NCI-H1436 treated with DMSO at 0.1 percent for 48 hours (cell line): ENCODE measurements around the gene CEP57L1.
"Not testable (repeated sequence)": the region's sequence is repeated elsewhere in the genome, so short reads cannot be mapped to it uniquely, and the experiment has no call there.

ENCODE experiments used
- DNase-seq: peaks from one replicate; lab custom pipeline; 2025; lab: John Stamatoyannopoulos, UW

The CEP57L1 gene

DNA sequence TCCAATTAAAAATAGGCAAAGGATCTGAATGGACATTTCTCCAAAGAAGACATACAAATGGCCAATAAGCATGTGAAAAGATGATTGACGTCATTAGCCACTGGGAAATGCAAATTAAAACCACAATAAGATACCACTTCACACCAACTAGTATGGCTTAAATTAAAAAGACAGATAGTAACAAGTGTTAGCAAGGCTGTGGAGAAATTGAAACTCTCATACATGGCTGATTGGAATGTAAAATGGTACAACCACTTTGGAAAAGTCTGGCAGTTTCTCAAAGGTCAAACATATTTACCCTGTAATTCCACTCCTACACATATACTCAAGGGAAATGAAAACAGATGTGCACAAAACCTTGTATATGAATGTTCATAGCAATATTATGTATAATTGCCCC is 83.6 kb downstream of the CEP57L1 start:
- DNase-seq = no peak

DNA sequence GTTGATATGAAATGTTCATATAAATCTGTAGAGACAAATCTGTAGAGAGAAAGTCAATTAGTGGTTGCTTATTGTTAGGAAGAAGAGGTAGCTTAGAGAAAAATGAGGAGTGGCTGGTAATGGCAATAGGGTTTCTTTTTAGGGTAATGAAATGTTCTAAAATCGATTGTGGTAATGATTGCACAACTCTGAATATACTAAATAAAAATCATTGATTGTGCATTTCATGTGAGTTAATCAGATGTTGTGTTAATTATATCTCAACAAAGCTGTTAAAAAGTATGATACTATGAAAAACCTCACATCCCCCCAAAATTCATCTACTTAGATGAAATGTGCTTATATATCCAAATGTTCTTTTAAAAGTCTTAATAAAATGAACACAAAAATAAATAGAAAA is 84.2 kb downstream of the CEP57L1 start:
- no peak for DNase-seq

DNA sequence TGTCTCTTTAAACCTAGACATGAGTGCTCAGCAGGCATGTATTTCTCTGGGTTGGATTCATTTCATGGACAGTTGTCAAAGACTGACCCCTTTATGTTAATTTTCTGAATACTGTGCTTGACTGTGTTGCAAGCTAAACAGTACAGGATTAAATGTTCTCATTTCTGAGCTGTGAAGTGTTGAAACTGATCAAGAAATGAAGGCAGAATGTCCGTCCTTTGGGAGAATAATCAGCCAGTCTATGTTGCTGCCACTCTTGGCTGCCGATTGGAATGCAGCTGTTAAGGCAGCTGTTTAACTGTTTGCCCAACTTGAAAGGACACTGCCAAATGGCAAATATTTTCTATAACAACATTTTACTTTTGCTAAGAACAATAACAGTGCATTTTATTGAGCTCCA is 87.3 kb downstream of the CEP57L1 start:
- DNase-seq = no peak

- DNase-seq = no peak
Measured at GRCh38 chr6:109183109-109183650, 87.9 kb downstream of the CEP57L1 start.

- DNase-seq = no peak
Measured at GRCh38 chr6:109184638-109185037, 89.3 kb downstream of the CEP57L1 start.

- no peak for DNase-seq
Measured at GRCh38 chr6:109186012-109186411, 90.7 kb downstream of the CEP57L1 start.

- no peak for DNase-seq
Measured at GRCh38 chr6:109187399-109188114, 92.2 kb downstream of the CEP57L1 start.

DNA sequence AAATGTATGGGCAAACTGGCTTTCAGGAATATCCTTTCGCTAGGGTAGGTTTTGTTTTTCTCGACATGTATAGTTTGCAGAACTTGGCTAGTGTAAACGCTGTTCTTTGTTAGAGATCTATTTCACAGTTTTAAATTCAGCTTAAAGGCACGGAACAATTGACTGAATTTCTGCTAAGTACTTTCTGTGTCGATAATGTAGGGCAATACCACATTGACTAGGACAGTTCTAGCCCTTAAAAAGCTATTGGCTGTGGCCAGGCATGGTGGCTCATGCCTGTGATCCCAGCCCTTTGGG is 92.8 kb downstream of the CEP57L1 start:
- DNase-seq = no peak

DNA sequence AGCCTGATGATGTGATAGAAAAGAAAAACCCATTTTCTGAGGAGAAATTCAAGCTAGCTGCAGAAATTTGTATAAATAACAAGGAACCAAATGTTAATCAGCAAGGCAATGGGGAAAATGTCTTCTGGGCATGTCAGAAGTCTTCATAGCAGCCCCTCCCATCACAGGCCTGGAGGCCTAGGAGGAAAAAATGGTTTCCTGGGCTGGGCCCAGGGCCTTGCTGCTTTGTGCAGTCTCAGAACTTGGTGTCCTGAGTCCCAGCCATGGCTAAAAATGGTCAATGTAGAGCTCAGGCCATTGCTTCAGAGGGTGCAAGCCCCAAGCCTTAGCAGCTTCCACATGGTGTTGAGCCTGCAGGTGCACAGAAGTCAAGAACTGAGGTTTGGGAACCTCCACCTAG is 96.1 kb downstream of the CEP57L1 start:
- DNase-seq = not testable (repeated sequence)

DNA sequence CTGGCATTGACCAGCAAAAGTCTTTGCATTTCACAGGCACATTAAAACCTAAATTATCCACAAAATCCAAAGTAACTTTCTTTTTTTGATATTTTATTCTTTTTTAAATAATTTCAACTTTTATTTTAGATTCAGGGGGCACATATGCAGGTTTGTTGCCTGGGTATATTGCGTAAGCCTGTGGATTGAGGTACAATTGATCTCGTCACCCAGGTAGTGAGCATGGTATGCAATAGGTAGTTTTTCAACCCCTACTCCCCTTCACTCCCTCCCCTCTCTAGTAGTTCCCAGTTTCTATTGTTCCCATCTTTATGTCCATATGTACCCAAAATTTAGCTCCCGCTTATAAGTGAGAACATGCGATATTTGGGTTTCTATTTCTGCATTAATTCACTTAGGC is 97.6 kb downstream of the CEP57L1 start:
- DNase-seq = no peak

DNA sequence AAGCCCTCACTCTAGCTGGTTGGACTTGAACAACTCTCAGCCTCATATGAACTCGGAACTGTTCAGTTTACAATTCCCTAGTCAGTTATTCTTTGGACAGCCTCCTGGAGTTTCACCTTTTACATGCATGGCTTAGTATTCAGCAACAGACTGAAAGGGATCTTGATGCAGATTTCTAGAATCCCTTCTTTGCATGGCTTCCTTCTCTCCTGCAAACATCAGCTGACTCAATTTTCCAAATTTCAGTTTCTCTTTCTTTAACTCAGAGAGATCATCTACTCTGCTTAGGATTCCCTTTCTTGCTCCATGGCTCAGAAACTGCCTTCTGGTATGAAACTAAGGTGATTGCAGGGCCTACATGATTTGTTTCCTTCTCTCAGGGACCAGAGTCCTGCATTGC is 99.6 kb downstream of the CEP57L1 start:
- no peak for DNase-seq

GRCh38 chr6:109197061-109197460 is 101.8 kb downstream of the CEP57L1 start:
- no peak for DNase-seq

DNA sequence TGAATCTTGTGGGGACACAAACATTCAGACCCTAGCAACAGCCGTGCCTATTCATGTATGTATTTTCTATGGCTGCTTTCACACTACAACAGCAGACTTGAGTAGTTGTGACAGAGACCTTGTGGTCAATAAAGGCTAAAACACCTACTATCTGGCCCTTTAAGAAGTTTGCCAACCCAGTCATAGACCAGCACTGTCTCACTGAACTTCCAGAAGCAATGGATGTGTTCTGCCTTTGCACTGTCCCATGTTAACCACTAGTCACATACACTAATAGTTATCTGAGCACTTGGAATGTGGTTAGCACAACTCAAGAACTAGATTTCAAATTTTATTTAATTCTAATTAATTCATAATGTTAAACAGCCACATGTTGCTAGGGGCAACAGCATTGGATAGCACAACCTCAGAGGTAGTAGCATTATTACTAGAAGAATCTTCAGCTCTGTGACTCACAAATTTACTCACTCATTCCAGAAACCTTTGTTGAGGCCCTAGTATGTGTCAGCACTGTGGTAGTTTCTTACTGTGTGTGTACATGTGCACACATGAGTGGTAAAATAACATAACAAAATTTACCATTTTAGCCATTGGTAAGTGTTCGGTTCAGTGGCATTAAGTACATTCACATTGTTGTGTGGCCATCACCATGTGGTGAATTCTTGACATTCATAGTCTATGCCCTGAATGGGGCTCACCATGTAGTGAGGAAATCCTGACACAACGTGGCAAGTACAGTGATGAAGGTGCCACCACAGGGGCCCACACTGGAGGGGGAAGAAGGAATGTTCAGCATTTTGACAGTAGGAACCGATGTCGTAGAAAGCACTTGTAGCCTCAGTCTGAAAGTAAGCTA is 107.3 kb downstream of the CEP57L1 start:
- DNase-seq = no peak

DNA sequence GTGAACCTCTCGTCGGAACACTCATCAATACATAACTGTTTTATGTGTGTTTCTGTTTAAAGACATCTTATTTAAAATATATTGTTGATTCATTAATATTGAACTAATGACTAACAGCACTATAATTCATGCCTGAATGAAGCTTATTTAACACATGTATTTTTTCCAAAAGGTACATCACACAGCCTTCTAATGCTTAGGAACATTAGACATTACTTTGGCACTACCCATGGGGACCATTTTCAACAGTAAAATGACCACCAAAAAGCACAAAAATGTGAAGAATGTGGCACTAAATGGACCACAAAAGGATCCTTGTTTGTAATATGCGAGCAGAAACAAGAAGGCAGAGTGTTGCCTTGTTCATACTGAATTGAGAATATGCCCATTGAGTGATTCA is 109.2 kb downstream of the CEP57L1 start:
- no peak for DNase-seq

- no peak for DNase-seq
Measured at GRCh38 chr6:109212683-109213082, 117.4 kb downstream of the CEP57L1 start.
